ENCODE results near the gene C14orf93. TPM values are rescaled to one million over a fixed set of nuclear protein-coding genes. Genes with fewer than 3 reads are reported as not detected.
"Not testable (repeated sequence)": the region's sequence is repeated elsewhere in the genome, so short reads cannot be mapped to it uniquely, and the experiment has no call there.

C14orf93 gene
- total RNA-seq, 2 donors from 2014 or later = 13.5 to 15.2 TPM

- H3K27ac Mint-ChIP-seq = peak overlapping the region; percentile 99
- ATAC-seq (replicated peaks in 1 of 2) (no peak), DNase-seq (no peak)
- H3K4me3 Mint-ChIP-seq = peak overlapping the region; percentile 96 to 100
- H3K4me1 Mint-ChIP-seq (ENCODE audit: low read depth) = peaks cover 47% of the 10 kb centered on the region
- H3K9me3 Mint-ChIP-seq = no peaks in the 10 kb centered on the region
- no peaks in the 10 kb centered on the region for H3K36me3 Mint-ChIP-seq (ENCODE audit: insufficient read depth in 2 of 2)
- no peaks in the 10 kb centered on the region for H3K27me3 Mint-ChIP-seq (ENCODE audit: low read depth)
Observed at GRCh38 chr14:23005451-23006187, 4.3 kb downstream of the C14orf93 start.

GRCh38 chr14:23004274-23004673 lies 5.7 kb downstream of the C14orf93 start:
- H3K27ac Mint-ChIP-seq; ATAC-seq (replicated peaks in 1 of 2); H3K9me3 Mint-ChIP-seq; DNase-seq; H3K4me3 Mint-ChIP-seq; H3K36me3 Mint-ChIP-seq (ENCODE audit: insufficient read depth in 2 of 2); H3K27me3 Mint-ChIP-seq (ENCODE audit: low read depth): not testable (repeated sequence)
- peaks cover 47% of the 10 kb centered on the region for H3K4me1 Mint-ChIP-seq (ENCODE audit: low read depth)

GRCh38 chr14:23002592-23002991 lies 7.4 kb downstream of the C14orf93 start:
- H3K9me3 Mint-ChIP-seq = no peaks in the 10 kb centered on the region
- no peaks in the 10 kb centered on the region for H3K36me3 Mint-ChIP-seq (ENCODE audit: insufficient read depth in 2 of 2)
- no peak overlapping the region for H3K27ac Mint-ChIP-seq
- no peak overlapping the region for H3K4me3 Mint-ChIP-seq
- H3K27me3 Mint-ChIP-seq (ENCODE audit: low read depth) = no peaks in the 10 kb centered on the region
- DNase-seq (no peak), ATAC-seq (replicated peaks in 1 of 2) (no peak)
- peaks cover 31% of the 10 kb centered on the region for H3K4me1 Mint-ChIP-seq (ENCODE audit: low read depth)

DNA sequence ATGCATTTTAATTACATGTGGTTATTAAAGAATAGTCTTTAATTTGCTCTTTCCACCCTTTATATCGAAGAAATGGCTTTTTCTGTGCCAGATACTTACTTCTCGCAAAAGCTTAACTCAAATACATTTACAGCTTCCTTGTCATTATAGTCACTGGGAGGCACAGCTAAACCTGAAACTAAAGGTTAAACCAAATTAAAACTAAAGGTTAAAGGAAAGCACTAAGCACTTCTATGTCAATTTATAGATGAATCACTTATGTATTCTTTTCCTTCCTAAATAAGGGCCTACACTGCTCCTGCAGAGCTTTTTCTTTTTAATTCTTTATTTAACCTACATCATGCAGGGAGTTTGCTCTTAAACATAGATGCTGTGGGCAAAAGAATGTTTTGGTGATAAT lies 9.1 kb downstream of the C14orf93 start:
- no peak for ATAC-seq (replicated peaks in 1 of 2)
- Mint-ChIP-seq H3K4me3 (no peak overlapping the region), H3K36me3 (ENCODE audit: insufficient read depth in 2 of 2) (no peaks in the 10 kb centered on the region), H3K27me3 (ENCODE audit: low read depth) (no peaks in the 10 kb centered on the region), H3K4me1 (ENCODE audit: low read depth) (peaks cover 17% of the 10 kb centered on the region), H3K9me3 (no peaks in the 10 kb centered on the region), H3K27ac (no peak overlapping the region)
- no peak for DNase-seq

GRCh38 chr14:22998329-22999012 lies 11.5 kb downstream of the C14orf93 start:
- Mint-ChIP-seq H3K9me3 (no peaks in the 10 kb centered on the region), H3K27me3 (ENCODE audit: low read depth) (no peaks in the 10 kb centered on the region), H3K36me3 (ENCODE audit: insufficient read depth in 2 of 2) (no peaks in the 10 kb centered on the region), H3K4me3 (no peak overlapping the region), H3K27ac (no peak overlapping the region), H3K4me1 (ENCODE audit: low read depth) (peaks cover 13% of the 10 kb centered on the region)
- DNase-seq (no peak), ATAC-seq (replicated peaks in 1 of 2) (no peak)

DNA sequence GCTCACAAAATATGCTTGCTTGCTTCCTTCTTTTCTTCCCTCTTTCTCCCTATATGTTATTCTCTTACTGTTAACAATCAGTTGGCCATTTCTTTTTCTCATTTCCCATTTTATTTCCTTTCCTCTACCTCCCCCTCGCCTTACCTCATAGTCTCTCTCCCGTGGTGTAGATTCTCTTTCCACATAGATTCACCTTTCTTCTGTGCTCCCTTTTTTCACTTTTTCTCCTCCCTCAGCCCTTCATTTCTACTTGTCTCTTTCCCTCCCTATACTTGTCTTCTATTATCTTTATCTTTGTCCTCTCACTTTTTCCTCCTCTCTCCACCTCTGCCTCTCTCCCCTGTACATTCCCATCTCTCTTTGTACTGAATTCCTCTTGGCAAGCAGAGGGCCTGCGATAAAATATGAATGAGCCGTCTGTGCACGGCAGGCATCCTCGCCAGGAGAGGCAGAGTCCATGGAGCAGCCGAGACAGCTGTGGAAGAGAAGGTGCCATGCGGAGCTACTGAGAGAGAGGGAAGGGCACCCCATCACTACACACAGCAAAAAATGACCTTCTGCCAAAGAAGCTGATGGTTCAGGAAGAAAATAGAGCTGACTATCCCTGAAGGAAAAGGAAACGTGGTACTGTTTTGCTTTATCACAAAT lies 12.1 kb downstream of the C14orf93 start:
- H3K36me3 Mint-ChIP-seq (ENCODE audit: insufficient read depth in 2 of 2) = no peaks in the 10 kb centered on the region
- H3K27ac Mint-ChIP-seq = no peak overlapping the region
- H3K4me1 Mint-ChIP-seq (ENCODE audit: low read depth) = peaks cover 13% of the 10 kb centered on the region
- H3K9me3 Mint-ChIP-seq = no peaks in the 10 kb centered on the region
- H3K27me3 Mint-ChIP-seq (ENCODE audit: low read depth) = no peaks in the 10 kb centered on the region
- ATAC-seq (replicated peaks in 1 of 2) (no peak), DNase-seq (no peak)
- H3K4me3 Mint-ChIP-seq = no peak overlapping the region

DNA sequence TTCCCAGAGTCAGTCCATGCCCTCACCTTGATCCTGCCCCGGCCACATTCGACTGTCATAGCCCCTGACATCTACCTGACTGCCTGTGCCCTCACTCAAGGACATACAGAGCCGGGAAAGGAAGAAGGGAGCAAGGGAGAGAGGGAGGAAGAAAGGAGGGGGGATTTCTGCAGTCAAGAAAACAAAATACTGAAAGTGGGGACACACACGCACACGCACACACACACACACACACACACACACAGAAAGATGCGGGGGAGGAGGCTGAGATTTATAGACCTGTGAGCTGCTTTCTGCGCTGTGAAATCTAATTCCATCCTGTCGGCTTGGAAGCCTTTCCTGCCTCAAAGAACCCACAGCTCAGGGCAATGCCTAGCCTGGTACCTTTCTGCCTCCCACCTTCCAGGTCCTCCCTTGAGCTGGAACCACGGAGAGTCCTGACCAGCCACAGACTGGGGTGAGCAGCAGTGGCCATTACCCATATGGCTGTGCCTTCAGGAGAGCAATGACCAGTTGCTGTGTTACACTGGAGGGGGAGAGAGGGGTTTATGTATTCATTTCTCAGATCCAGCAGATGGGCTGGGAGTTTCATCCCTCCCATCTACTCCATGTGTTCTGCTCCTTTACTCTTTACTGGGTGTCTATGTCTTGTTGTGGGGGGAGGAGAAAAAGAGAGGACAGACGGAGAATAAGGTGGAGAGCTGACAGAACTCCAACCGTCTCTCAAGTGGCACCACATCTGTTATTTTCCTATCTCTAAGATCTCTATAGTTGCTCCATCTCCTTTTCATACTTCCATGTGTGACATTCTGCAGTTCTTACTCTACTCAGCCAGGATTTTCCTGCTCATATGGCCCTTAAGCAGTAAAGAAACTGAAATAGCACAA lies 12.9 kb downstream of the C14orf93 start:
- DNase-seq (no peak), ATAC-seq (replicated peaks in 1 of 2) (no peak)
- H3K4me1 Mint-ChIP-seq (ENCODE audit: low read depth) = peaks cover 13% of the 10 kb centered on the region
- no peak overlapping the region for H3K27ac Mint-ChIP-seq
- no peaks in the 10 kb centered on the region for H3K9me3 Mint-ChIP-seq
- H3K27me3 Mint-ChIP-seq (ENCODE audit: low read depth) = no peaks in the 10 kb centered on the region
- H3K4me3 Mint-ChIP-seq = no peak overlapping the region
- H3K36me3 Mint-ChIP-seq (ENCODE audit: insufficient read depth in 2 of 2) = no peaks in the 10 kb centered on the region

GRCh38 chr14:22995889-22996625 lies 13.9 kb downstream of the C14orf93 start:
- peaks cover 9% of the 10 kb centered on the region for H3K4me1 Mint-ChIP-seq (ENCODE audit: low read depth)
- DNase-seq (no peak), ATAC-seq (replicated peaks in 1 of 2) (no peak)
- H3K36me3 Mint-ChIP-seq (ENCODE audit: insufficient read depth in 2 of 2) = no peaks in the 10 kb centered on the region
- no peaks in the 10 kb centered on the region for H3K27me3 Mint-ChIP-seq (ENCODE audit: low read depth)
- no peak overlapping the region for H3K4me3 Mint-ChIP-seq
- no peaks in the 10 kb centered on the region for H3K9me3 Mint-ChIP-seq
- no peak overlapping the region for H3K27ac Mint-ChIP-seq

DNA sequence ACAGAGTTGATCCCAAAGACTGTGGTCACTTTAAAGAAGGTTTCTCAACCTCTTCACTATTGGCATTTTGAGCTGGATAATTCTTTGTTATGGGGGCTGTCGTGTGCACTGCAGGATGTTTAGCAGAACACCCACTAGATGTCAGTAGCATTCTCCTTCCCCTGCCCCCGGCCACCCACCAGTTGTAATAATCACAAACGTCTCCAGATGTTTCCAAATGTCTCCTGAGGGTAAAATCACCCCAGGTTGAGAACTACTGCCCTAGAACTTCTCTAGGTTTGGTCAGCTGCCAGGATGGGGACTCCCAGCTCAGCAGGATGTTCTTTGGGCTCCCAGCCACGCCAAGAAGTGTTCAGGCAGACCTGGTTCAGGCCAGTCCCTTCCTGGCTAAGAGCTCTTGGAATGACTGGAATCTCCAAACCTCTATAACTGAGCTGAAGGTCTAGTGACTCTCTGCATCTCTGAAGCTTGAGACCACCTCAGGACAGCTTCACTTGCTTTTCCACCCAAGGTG lies 15.1 kb downstream of the C14orf93 start:
- H3K27ac Mint-ChIP-seq = no peak overlapping the region
- H3K27me3 Mint-ChIP-seq (ENCODE audit: low read depth) = no peaks in the 10 kb centered on the region
- H3K9me3 Mint-ChIP-seq = no peaks in the 10 kb centered on the region
- no peaks in the 10 kb centered on the region for H3K36me3 Mint-ChIP-seq (ENCODE audit: insufficient read depth in 2 of 2)
- no peak overlapping the region for H3K4me3 Mint-ChIP-seq
- DNase-seq (peak; percentile 24 to 28), ATAC-seq (replicated peaks in 1 of 2) (peak; percentile 72 to 73)
- peaks cover 5% of the 10 kb centered on the region for H3K4me1 Mint-ChIP-seq (ENCODE audit: low read depth)

GRCh38 chr14:22993517-22993916 lies 16.4 kb downstream of the C14orf93 start:
- DNase-seq = no peak
- no peaks in the 10 kb centered on the region for H3K36me3 Mint-ChIP-seq (ENCODE audit: insufficient read depth in 2 of 2)
- H3K4me3 Mint-ChIP-seq = no peak overlapping the region
- peaks cover 5% of the 10 kb centered on the region for H3K4me1 Mint-ChIP-seq (ENCODE audit: low read depth)
- no peak for ATAC-seq (replicated peaks in 1 of 2)
- H3K9me3 Mint-ChIP-seq = no peaks in the 10 kb centered on the region
- no peak overlapping the region for H3K27ac Mint-ChIP-seq
- no peaks in the 10 kb centered on the region for H3K27me3 Mint-ChIP-seq (ENCODE audit: low read depth)

DNA sequence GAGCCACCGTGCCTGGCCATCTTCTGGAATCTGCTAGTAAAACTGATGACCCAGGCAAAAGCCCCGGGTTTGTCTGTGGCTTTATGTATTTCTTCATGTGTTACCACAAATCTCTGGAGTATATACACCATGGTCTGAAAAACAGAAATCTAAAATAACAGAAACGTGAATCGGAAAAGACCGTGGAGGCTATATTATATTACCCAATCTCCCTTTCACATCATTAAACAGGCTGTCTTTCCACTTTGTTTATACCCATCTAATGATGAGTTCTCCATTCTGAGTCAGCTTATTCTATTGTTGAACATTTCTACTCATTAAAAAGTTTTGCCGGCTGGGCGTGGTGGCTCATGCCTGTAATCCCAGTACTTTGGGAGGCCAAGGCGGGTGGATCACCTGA lies 18.1 kb downstream of the C14orf93 start:
- DNase-seq (no peak), ATAC-seq (replicated peaks in 1 of 2) (no peak)
- no peak overlapping the region for H3K27ac Mint-ChIP-seq
- H3K4me3 Mint-ChIP-seq = no peak overlapping the region
- no peaks in the 10 kb centered on the region for H3K36me3 Mint-ChIP-seq (ENCODE audit: insufficient read depth in 2 of 2)
- no peaks in the 10 kb centered on the region for H3K9me3 Mint-ChIP-seq
- peaks cover 5% of the 10 kb centered on the region for H3K4me1 Mint-ChIP-seq (ENCODE audit: low read depth)
- no peaks in the 10 kb centered on the region for H3K27me3 Mint-ChIP-seq (ENCODE audit: low read depth)

- H3K36me3 Mint-ChIP-seq (ENCODE audit: insufficient read depth in 2 of 2) = no peaks in the 10 kb centered on the region
- H3K9me3 Mint-ChIP-seq = no peaks in the 10 kb centered on the region
- no peaks in the 10 kb centered on the region for H3K27me3 Mint-ChIP-seq (ENCODE audit: low read depth)
- H3K27ac Mint-ChIP-seq = no peak overlapping the region
- DNase-seq (no peak), ATAC-seq (replicated peaks in 1 of 2) (no peak)
- no peak overlapping the region for H3K4me3 Mint-ChIP-seq
- H3K4me1 Mint-ChIP-seq (ENCODE audit: low read depth) = no peaks in the 10 kb centered on the region
Observed at GRCh38 chr14:22987291-22987690, 22.7 kb downstream of the C14orf93 start.
